ENCODE results near the gene FHIT.
"Not testable (repeated sequence)": the region's sequence is repeated elsewhere in the genome, so short reads cannot be mapped to it uniquely, and the experiment has no call there.

FHIT gene

DNA sequence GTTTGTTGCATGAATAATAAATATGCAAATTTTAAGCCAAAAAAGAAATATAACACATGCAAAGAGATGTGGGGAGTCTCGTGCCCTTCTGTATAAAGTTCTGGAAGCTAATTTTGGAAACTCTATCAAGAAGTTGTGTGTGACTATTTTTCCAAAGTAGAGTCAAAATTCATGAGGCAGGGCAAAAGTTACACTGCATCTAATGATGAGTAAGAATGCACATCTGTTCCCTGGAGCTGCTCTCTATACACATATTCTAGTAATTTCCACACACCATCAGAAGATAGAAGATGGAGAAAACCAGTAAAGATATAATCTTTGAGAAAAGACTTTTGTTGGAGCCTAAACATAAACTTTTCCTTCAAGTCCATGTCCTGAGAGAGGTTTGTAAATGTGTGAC lies 199.6 kb downstream of the FHIT start:
- no peak for DNase-seq

DNA sequence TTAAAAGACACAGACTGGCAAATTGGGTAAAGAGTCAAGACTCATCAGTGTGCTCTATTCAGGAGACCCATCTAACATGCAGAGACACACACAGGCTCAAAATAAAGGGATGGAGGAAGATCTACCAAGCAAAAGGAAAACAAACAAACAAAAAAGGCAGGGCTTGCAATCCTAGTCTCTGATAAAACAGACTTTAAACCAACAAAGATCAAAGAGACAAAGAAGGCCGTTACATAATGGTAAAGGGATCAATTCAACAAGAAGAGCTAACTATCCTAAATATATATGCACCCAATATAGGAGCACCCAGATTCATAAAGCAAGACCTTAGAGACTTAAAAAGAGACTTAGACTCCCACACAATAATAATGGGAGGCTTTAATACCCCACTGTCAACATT lies 206.1 kb downstream of the FHIT start:
- not testable (repeated sequence) for DNase-seq

DNA sequence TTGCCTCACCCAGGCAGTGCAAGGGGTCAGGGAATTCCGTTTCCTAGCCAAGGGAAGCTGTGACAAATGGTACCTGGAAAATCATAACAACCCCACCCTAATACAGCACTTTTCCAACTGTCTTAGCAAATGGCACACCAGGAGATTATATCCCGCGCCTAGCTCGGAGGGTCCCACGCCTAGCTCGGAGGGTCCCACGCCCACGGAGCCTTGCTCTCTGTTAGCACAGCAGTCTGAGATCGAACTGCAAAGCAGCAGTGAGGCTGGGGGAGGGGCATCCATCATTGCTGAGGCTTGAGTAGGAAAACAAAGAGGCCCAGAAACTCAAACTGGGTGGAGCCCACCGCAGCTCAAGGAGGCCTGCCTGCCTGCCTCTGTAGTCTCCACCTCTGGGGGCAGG lies 208.1 kb downstream of the FHIT start:
- no peak for DNase-seq

DNA sequence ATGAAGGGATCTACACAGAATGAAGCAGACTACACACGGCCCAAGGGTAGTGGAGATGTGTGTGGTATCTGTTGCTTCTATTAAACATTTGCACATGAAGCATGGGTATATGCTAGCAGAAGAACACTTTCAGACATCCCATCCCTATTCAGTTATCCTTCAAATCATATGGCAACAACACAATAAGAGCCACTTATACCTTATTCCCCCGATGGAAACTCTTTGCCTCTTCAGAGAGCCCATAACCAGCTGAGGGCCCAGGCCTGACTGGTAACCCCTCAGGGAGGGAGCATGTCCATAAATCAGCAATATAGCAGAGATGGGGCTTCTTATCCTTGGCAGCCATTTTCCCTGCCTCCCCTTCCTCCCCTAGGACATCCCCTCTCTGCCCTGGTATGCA lies 210.6 kb downstream of the FHIT start:
- no peak for DNase-seq

DNA sequence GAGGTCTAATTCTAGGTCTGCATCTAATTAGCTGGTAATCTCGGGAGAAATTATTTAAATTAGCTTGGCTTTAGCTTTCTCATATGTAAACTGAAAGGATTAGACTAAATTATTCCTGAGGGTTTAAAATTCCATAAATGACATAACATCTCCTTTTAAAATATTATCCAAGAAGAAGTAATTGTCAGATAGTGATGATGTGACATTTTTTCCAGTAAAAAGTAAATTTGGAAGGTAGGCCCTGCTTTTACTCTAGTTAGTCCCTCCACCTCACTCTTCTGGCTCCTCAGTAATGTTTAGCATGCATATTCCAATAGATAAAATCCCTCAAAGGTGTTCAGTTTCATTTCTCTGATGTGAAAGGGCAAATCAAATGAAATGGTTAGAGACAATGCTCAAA lies 215.7 kb downstream of the FHIT start:
- no peak for DNase-seq

DNA sequence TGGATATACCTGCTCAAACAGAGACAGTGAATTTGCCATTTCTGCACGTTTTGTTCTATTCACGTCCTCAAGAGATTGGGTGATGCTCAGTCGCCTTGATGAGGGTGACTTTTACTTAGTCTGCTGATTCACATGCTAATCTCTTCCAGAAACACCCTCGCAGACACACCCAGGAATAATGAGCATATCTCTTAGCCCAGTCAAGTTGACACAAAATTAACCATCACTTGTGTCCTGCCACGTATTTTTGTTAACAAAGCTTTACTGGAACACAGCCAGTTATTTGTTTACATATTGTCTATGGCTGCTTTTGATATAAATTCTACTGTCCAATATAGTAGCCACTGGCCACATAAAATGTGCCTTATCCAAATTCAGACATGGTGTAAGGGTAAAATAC lies 218.3 kb downstream of the FHIT start:
- DNase-seq, result no peak

DNA sequence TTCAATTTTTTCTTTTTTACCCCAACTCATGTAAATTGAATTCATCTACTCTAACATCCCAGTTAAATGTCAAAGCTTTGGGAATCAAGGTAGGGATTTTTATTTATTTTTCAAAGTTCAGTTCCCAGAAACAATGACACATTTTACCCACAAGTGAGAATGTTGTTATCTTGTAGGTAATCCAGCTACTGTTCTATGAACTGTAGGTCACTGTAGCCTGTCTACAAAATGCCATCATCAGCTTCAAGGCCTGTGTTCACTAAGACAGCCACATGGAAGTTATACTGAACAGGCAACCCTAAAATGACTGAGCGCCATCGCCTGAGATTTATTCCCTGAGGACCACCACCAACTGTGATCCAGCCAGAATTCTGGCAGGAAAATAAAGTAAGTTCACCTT lies 219.7 kb downstream of the FHIT start:
- DNase-seq, result no peak

DNA sequence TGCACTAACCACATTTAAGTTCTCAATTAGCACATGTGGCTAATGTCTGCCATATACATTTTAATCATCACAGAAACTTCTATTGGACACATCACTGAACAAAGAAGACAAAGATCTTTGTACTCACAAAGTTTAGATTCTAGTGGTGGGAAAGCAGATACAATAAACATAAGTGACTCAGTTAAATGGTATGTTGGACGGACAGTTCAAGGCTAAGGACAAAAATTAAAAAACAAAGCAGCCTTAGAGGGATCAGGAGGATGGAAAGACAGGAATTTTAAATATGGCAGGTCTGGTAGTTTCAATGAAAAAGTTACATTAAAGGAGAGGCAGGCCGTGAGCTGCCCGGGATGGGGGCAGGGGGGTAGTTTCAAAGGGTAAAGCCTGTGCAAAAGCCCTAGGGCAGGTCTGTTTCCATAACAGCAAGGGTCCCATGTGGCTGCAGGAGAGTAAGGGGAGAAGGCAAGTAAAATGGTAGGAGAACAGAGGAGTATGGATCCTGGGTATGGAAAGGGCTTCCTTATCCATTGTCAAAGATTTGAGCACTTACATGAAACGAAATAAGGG lies 220.7 kb downstream of the FHIT start:
- DNase-seq, result no peak

DNA sequence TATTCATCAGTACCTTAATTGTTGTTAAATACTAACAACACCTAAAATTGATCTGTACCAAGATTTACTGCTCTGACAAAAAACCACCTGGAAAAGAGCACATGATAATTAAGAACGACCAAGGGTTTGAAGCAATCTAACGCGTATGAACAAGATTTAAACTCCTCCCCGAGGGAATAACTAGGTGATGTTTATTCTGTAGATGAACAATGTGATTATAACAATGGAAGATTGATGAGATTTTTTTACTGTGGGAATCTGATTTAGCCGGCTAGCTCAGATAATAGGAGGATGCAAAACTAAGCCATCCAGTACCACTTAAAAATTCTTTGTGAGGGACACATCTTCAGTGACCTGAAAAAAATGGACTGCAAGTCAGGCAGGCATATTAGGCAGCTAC lies 222.1 kb downstream of the FHIT start:
- DNase-seq, result no peak

DNA sequence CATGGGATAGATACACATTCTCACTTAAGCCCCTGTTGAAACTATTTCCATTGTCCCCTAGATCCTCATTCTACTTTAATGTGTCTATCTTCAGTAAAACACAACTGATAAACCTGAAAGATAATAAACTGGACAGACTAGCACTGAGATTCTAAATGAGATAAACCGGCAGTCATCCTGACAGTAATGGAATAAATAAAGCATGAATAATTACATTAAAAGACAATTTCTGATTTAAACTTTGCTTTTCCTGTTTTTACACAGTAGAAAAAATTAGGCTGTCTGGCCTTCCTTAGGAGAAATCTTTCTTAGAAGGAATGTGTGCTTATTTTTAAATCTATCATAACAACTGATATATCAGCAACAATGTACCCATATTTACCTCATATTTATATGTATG lies 232.4 kb downstream of the FHIT start:
- DNase-seq, result no peak

DNA sequence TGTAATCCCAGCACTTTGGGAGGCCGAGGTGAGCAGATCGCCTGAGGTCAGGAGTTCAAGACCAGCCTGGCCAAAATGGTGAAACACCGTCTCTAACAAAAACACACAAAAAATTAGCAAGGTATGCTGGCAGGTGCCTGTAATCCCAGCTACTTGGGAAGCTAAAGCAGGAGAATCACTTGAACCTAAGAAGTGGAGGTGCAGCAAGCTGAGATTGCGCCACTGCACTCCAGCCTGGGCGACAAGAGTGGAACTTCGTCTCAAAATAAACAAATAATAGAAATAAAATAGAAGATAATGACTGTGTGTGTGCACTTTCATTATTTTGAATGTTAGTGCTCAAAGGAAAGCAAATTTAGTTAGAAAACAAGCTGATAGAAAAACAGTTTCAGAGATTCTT lies 234.2 kb downstream of the FHIT start:
- not testable (repeated sequence) for DNase-seq

DNA sequence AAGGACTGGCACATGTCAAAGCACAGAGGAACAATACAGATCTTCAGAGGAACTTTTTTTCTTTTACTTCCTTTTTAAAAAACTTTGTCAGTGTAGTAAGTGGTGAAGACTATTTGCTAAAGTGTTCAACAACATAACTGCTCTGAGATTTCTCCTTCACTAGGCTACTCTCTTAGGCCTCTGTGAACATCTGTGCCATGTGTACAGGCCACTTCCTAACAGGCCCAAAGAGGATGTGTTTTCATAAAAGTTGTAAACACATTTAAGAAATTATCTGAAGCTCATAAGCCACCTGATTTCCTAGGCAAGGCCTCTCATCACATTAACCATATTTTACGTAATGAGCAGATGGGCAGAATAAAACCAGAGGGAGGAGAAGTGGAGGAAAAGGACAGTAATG lies 235.4 kb downstream of the FHIT start:
- DNase-seq, result no peak

DNA sequence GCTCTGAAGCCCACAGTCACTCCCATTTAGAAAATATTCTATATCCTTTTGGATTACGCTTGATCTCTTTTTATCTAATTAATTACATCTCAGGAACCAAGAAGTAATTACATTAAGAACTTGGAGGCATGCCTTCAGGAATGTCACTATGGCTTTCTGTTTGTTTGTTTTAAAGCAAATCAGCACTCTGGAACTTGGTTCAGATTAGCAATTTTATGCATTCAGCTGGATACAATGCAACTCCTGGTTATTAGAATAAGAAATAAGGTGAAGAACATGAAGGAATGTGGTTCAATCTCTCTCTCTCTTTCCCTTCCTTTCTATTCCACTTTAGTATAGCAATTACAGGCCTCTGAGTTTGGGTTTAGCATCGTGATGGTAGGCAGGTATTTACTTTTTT lies 235.8 kb downstream of the FHIT start:
- DNase-seq, result no peak

DNA sequence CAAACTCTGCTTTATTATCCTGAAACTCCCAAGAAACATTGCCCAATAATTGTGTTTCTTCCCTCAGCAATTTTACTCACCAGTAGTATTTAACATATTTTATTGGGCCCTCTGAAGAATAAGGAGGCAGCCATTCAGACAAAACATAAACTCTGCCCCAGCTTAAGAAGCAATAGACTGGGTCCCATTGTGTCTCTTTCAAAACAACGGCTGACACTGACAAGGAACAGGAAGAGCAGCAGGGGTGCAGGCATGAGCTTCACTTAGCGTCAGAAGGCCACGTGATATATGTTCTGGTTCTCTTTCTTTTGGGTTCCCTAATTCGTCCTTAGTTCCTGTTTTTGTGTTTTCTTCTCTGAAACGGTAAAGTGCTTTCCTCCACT lies 242.3 kb downstream of the FHIT start:
- no peak for DNase-seq

DNA sequence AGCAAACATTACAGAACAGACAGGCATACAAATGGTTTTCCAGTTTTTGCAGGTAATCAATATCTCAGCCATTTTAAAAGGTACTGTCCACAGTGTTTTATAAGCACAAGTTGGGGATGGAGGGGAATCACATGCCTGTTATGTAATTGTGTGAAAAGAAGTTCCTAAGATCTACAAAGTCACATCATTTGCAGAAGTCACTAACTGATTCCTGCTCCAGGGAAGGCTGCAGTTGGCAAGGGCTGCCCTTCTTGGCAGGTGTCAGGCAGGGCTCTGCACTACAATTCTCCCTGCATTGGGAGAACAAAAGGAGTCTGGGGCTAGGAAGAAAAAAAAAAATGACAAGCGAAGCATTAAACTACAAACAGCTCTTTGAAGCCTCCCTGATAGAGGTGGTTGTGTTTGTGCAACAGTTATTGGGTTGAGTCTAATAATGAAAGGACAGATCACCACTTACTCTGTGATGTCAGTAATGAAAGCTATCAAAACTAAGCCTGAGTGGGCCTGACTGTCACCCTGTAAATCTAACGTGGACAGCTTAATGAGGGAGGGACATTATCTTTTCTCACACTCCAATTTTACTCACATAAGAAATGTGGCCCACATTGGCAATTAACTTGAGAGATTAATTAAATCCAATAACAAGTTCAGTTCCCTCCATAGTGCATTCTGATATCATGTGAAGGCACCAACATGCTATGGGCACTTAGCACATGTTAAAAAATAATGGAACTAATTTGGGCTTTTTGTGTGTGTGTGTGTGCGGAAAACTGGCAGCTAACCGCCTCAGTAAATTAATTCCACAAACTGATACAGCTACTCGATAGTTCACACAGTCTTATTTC lies 242.9 kb downstream of the FHIT start:
- DNase-seq, result no peak

DNA sequence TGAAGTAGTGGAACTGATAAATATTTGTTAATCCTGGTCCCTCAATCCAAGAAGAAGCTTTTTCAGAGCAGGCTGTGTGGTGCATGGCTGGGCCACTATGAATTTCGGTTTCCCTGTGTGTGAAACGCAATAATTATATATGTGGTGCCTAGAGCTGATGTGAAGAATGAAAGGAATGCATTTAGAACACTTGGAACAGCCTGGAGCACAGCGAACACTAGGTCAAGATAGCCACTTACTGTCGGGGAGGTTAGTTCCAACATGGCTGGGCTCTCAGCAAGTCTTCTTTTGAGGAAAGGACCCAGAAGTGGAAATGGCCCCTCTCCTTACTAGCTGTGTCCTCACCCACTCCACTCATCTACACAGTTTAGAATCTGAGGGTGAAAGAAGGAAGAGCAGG lies 245.7 kb downstream of the FHIT start:
- no peak for DNase-seq

DNA sequence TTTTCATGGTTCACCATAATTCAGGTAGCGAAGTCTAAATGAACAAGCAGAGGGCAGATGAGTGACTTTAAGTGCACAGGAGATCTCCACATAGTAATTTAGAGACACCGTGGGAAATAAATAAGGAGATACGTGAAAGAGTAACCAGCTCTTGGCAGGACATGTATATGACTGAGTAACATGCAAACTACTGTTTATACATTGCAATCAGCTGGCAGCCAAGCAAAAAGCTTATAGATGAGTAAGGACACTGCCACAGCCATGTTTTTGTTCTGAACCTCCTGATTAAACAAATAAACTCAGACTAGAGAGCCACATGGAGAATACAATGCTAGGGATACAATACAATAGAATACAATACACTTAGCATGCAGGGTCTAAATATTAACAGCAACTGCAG lies 252.4 kb downstream of the FHIT start:
- no peak for DNase-seq

DNA sequence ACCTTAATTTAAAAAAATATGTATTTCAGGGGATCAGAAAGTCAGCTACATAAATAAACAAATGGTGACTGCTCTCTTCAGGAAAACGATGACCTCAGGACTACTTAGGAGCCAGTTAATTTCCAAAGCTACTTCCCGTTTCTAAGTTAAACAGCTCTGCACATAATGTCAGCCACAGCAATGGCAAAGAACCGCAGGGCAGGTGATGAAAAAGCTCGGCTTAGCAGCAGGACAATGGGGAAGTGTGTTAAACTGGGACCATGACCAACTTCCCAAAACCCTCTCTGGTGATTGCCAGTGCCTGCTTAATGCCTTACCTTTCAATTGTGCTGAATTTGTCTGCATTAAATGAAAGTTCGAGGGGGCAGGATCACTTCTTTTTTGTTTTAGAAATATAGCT lies 258.9 kb downstream of the FHIT start:
- no peak for DNase-seq

DNA sequence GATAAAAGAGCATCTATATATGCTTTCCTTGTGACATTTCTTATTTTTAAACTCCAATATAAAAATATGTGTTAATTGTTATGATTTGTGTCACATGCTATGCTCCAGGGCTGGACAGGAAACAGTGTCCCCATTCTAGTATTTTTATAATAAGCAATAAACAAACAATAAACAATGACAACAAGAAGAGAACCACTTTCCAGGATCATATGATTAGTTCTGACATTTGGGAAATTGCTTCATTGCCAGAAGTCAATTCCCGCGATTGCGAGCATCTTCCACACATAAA lies 260.9 kb downstream of the FHIT start:
- no peak for DNase-seq

DNA sequence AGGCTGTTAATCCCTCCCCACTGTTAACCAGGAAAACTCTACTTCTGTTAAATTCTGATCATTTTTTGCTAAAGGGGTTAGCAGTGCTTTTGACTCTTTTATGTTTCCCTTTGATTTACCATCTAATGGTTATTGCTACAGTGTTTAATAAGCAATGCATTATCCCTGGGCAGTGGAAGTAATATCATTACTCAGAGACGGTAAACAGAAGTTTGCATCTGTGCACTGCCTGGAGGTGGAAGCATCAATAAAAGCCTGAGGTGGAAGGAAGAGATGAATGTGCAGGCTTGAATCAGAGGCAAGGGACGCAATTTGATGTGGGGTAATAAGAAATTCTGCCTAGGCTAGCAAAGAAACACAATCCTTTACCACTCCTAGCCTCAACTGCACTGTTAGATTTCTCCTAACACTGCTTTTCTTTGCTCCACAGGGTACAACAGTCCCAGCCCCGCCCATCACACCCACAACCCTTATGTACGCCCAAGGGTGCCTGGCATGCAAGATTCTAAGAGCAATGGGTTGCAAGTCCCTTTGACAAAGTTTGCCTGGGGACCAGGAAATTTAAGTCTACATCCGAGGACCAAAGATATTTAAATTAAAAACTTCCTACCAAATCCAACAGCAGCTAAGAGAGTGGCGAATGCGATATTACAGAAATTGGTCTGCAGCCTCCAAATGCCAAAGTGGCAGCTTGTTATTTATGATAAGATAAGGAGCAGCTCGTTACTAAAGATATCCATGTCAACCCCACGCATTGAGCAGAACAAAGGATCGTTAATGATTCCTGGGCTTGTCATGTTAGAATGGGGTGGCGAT lies 261.4 kb downstream of the FHIT start:
- DNase-seq, result no peak

DNA sequence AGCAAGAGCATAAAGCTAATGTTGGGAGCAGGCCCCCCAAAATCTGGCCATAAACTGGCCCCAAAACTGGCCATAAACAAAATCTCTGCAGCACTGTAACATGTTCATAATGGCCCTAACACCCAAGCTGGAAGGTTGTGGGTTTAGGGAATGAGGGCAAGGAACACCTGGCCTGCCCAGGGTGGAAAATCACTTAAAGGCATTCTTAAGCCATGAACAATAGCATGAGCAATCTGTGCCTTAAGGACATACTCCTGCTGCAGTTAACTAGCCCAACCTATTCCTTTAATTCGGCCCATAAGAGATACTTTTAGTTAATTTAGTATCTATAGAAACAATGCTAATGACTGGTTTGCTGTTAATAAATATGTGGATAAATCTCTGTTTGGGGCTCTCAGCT lies 264.1 kb downstream of the FHIT start:
- not testable (repeated sequence) for DNase-seq

DNA sequence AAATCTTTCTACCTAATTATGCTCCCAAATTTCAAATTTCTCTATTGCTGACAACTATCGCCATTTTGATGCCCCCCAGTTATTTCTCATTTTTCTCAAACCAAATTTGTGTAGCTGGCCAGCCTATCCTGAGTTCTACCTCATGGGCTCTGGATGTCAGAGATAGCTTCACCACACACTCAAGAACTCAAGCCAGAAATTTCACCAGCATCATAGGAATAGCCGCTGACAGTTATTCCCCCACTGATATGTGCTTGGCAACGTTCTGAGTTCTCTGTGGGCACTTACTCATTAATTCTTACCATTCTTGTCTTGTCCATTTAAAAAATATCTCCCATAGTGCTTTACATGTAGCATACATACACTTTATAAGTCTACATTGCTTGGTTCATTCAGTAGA lies 264.7 kb downstream of the FHIT start:
- no peak for DNase-seq

DNA sequence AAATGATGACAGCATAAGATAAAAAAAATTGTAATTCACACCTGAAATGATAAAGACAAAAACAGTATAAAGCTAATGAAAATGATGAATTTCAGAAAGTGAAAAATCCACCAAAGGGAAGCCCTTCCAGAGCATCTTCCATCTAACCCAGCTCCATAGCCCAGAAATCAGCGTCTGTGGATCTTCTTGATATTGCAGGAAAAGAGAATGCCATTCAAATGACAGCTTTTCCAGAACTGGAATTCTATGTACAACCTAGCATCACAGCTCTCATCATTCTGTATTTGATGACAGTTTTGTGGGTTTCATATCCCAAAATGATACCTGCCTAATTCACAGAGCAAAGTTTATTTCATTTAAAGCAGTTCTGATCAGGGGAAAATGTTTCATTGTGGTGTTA lies 267.3 kb downstream of the FHIT start:
- no peak for DNase-seq

DNA sequence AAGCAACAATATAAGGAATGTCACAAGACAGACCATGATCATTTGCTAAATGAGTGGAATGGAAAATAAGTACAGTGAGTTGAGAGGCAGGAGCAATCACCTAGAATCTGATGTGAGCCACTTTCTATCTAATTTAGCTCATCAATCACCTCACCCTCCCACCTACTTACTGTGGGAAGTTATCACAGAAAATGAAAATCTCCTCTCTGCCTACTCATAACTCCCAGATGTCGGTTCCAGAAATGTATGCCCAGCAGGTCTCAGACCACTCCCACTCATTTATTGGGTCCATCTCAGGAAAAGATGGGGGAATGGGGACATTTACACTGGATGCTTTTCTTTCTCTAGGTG lies 270.9 kb downstream of the FHIT start:
- no peak for DNase-seq

All from NCI-H187 treated with DMSO at 0.1 percent for 48 hours (cell line).